Measurements from ENCODE around the gene ARFRP1. TPM values are rescaled to one million over a fixed set of nuclear protein-coding genes. Genes with fewer than 3 reads are reported as not detected.

The ARFRP1 gene
- total and polyA plus RNA-seq, 2 of the 13 experiments (the other 11 are each of a cell fraction or from before 2014, with no cell fraction given) = 32.0 to 51.1 TPM

GRCh38 chr20:63697868-63698545, 9.8 kb downstream of the ARFRP1 start (continued):
- TF ChIP-seq ZNF276 (CRISPR knock-in tag; IDR thresholded peaks at IDR 0.05; ENCODE audit: low read depth) (no peak), POLR2G (IDR thresholded peaks at IDR 0.05; ENCODE audit: low read depth, low read length) (peak; percentile 55), RELA (CRISPR knock-in tag; IDR thresholded peaks at IDR 0.05) (no peak), RBM39 (IDR thresholded peaks at IDR 0.05; ENCODE audit: low read depth, low read length, poor library complexity, severe bottlenecking) (peak; percentile 69), RBFOX2 (IDR thresholded peaks at IDR 0.05; ENCODE audit: low read depth, low read length) (peak; percentile 67), AKAP8 (CRISPR knock-in tag; IDR thresholded peaks at IDR 0.05) (peak; percentile 13; the same call in 1 of the 2 replicates), NONO (IDR thresholded peaks at IDR 0.05) (no peak), NONO (CRISPR knock-in tag; conservative IDR thresholded peaks at IDR 0.05) (peak; percentile 41; the same call in 1 of the 2 replicates), ZNF234 (CRISPR knock-in tag; conservative IDR thresholded peaks at IDR 0.05) (0 out of 2 replicates have a peak, but pooled peaks have one; percentile 46), GMEB1 (CRISPR knock-in tag; IDR thresholded peaks at IDR 0.05; ENCODE audit: borderline replicate concordance) (0 out of 2 replicates have a peak, but pooled peaks have one; percentile 10), FOSL1 (CRISPR knock-in tag; IDR thresholded peaks at IDR 0.05; ENCODE audit: borderline replicate concordance) (0 out of 2 replicates have a peak, but pooled peaks have one; percentile 2), POLR2A (IDR thresholded peaks at IDR 0.05; ENCODE audit: insufficient read depth in 1 of 2, low read depth in 2 of 2, low read length in 2 of 2) (peak in 1 of 2 experiments; percentile 40; a peak in 2 of 4 replicates), SMAD3 (CRISPR knock-in tag; IDR thresholded peaks at IDR 0.05) (no peak), ATF7-NPFF (CRISPR knock-in tag; IDR thresholded peaks at IDR 0.05; ENCODE audit: low read depth) (0 out of 2 replicates have a peak, but pooled peaks have one; percentile 2), ZNF556 (CRISPR knock-in tag; IDR thresholded peaks at IDR 0.05; ENCODE audit: borderline replicate concordance) (no peak)
